CD1c-positive myeloid dendritic cell (primary cell): ENCODE data around the gene RAB36.

ENCODE experiments used
- DNase-seq: peaks from one replicate; pipeline ENCODE4 v3.0.0-alpha.2; 2016; ENCODE audit errors: extremely low spot score

RAB36 gene

GRCh38 chr22:23181721-23182308 is 36.5 kb downstream of the RAB36 start:
- DNase-seq, result no peak

GRCh38 chr22:23182309-23183060 is 37.2 kb downstream of the RAB36 start:
- DNase-seq, result peak; percentile 26

- DNase-seq, result peak; percentile 10
Observed at GRCh38 chr22:23183061-23183698, 37.9 kb downstream of the RAB36 start.

- DNase-seq, result no peak
Observed at GRCh38 chr22:23184100-23184763, 39.0 kb downstream of the RAB36 start.

GRCh38 chr22:23184764-23185113 is 39.5 kb downstream of the RAB36 start:
- peak; percentile 26 for DNase-seq

- no peak for DNase-seq
Observed at GRCh38 chr22:23187211-23187610, 41.9 kb downstream of the RAB36 start.

- DNase-seq, result no peak
Observed at GRCh38 chr22:23187871-23188700, 42.8 kb downstream of the RAB36 start.

- DNase-seq, result no peak
Observed at GRCh38 chr22:23190526-23190925, 45.2 kb downstream of the RAB36 start.

GRCh38 chr22:23192133-23192532 is 46.9 kb downstream of the RAB36 start:
- DNase-seq, result no peak

GRCh38 chr22:23192558-23192957 is 47.3 kb downstream of the RAB36 start:
- no peak for DNase-seq

- DNase-seq, result no peak
Observed at GRCh38 chr22:23193196-23193827, 48.0 kb downstream of the RAB36 start.

- peak; percentile 29 for DNase-seq
Observed at GRCh38 chr22:23193882-23194281, 48.6 kb downstream of the RAB36 start.

GRCh38 chr22:23196165-23196564 is 50.9 kb downstream of the RAB36 start:
- DNase-seq, result no peak

- DNase-seq, result peak; percentile 44
Observed at GRCh38 chr22:23197836-23198235, 52.6 kb downstream of the RAB36 start.

- DNase-seq, result no peak
Observed at GRCh38 chr22:23199159-23199558, 53.9 kb downstream of the RAB36 start.

GRCh38 chr22:23200898-23201297 is 55.6 kb downstream of the RAB36 start:
- no peak for DNase-seq

GRCh38 chr22:23202812-23203451 is 57.7 kb downstream of the RAB36 start:
- DNase-seq, result no peak

GRCh38 chr22:23203452-23204124 is 58.3 kb downstream of the RAB36 start:
- no peak for DNase-seq

GRCh38 chr22:23204125-23204488 is 58.8 kb downstream of the RAB36 start:
- no peak for DNase-seq

GRCh38 chr22:23204541-23205157 is 59.4 kb downstream of the RAB36 start:
- no peak for DNase-seq
